ENCODE measurements around the gene FIGNL2. TPM values are rescaled to one million over a fixed set of nuclear protein-coding genes. Genes with fewer than 3 reads are reported as not detected.

The FIGNL2 gene
- total and polyA plus RNA-seq, 2 experiments from 2014 or later, result 0.13 to 0.32 TPM

GRCh38 chr12:51883295-51883694 lies 34.8 kb upstream of the FIGNL2 start:
- no peak for DNase-seq
- Histone ChIP-seq H3K9me2 (ENCODE audit: insufficient read depth) (no peaks in the 10 kb centered on the region), H3K9me3 (ENCODE audit: low read depth) (no peaks in the 10 kb centered on the region), H3K4me1 (ENCODE audit: insufficient read depth) (peaks cover 12% of the 10 kb centered on the region), H3K9ac (no peak overlapping the region), H3K36me3 (ENCODE audit: low read depth) (no peaks in the 10 kb centered on the region), H3K27ac (no peak overlapping the region), H4K20me1 (ENCODE audit: insufficient read depth) (no peaks in the 10 kb centered on the region), H3K4me2 (ENCODE audit: unreplicated experiment) (no peak overlapping the region), H3K79me2 (ENCODE audit: insufficient read depth) (no peaks in the 10 kb centered on the region), H3F3A (ENCODE audit: insufficient read depth) (peaks cover 22% of the 10 kb centered on the region), H2AFZ (no peak overlapping the region), H3K27me3 (replicated peaks; ENCODE audit: insufficient read depth) (no peaks in the 10 kb centered on the region), H3K4me3 (no peak overlapping the region)
- in situ Hi-C loops (cut with MboI), result no loop called here
- WGBS, 2 experiments (ENCODE audit: low coverage in 1 of 2, low lambda C conversion rate in 2 of 2, missing lambda C conversion rate in 2 of 2), result 56 to 63% methylated on average over 1 of the region's 1 CpG
- TF ChIP-seq EZH2 (IDR thresholded peaks at IDR 0.05; ENCODE audit: insufficient read depth, poor library complexity, severe bottlenecking) (no peak), EZH2phosphoT487 (IDR thresholded peaks at IDR 0.05; ENCODE audit: insufficient read depth, low read depth) (no peak)

DNA sequence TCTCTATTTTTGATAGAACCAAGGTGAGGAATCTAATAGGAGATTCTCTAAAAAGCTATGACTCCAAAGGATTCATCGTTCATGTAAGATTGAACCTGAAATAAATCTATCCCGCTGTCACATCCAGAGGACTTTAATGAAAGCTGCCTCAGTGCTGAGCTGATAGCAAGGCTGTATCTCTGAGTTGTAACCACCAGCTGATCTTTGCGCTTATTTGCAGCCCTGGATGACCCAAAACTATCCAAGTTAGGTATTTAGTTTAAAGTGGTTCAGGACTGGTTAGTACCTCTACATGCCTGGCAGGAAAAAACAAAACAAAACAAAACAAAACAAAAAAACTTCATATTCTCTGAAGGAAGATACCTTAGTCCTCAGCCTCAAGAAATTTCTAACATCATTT lies 30.6 kb upstream of the FIGNL2 start:
- TF ChIP-seq EZH2 (IDR thresholded peaks at IDR 0.05; ENCODE audit: insufficient read depth, poor library complexity, severe bottlenecking), result no peak
- no peak for TF ChIP-seq EZH2phosphoT487 (IDR thresholded peaks at IDR 0.05; ENCODE audit: insufficient read depth, low read depth)
- no peak for DNase-seq
- Histone ChIP-seq H3F3A (ENCODE audit: insufficient read depth) (0 out of 2 replicates have a peak, but pooled peaks cover 3% of the 10 kb centered on the region), H3K4me2 (ENCODE audit: unreplicated experiment) (no peak overlapping the region), H3K4me3 (no peak overlapping the region), H4K20me1 (ENCODE audit: insufficient read depth) (no peaks in the 10 kb centered on the region), H3K4me1 (ENCODE audit: insufficient read depth) (no peaks in the 10 kb centered on the region), H3K9me3 (ENCODE audit: low read depth) (no peaks in the 10 kb centered on the region), H3K9ac (no peak overlapping the region), H3K36me3 (ENCODE audit: low read depth) (no peaks in the 10 kb centered on the region), H3K79me2 (ENCODE audit: insufficient read depth) (no peaks in the 10 kb centered on the region), H3K27me3 (replicated peaks; ENCODE audit: insufficient read depth) (no peaks in the 10 kb centered on the region), H2AFZ (no peak overlapping the region), H3K27ac (no peak overlapping the region), H3K9me2 (ENCODE audit: insufficient read depth) (no peaks in the 10 kb centered on the region)
- WGBS, 2 experiments (ENCODE audit: low coverage in 1 of 2, low lambda C conversion rate in 2 of 2, missing lambda C conversion rate in 2 of 2), result 96 to 100% methylated on average over 3 of the region's 3 CpGs
- in situ Hi-C loops (cut with MboI), result no loop called here

- H3K27me3 ChIP-seq (replicated peaks; ENCODE audit: insufficient read depth), result 0 out of 2 replicates have a peak, but pooled peaks cover 6% of the 10 kb centered on the region
- no peak overlapping the region for H3K9ac ChIP-seq
- no peaks in the 10 kb centered on the region for H3K9me3 ChIP-seq (ENCODE audit: low read depth)
- H3K4me2 ChIP-seq (ENCODE audit: unreplicated experiment), result no peak overlapping the region
- TF ChIP-seq EZH2 (IDR thresholded peaks at IDR 0.05; ENCODE audit: insufficient read depth, poor library complexity, severe bottlenecking) (no peak), EZH2phosphoT487 (IDR thresholded peaks at IDR 0.05; ENCODE audit: insufficient read depth, low read depth) (no peak)
- H3K79me2 ChIP-seq (ENCODE audit: insufficient read depth), result no peaks in the 10 kb centered on the region
- 0 out of 2 replicates have a peak, but pooled peaks cover 4% of the 10 kb centered on the region for H3F3A ChIP-seq (ENCODE audit: insufficient read depth)
- no peaks in the 10 kb centered on the region for H3K36me3 ChIP-seq (ENCODE audit: low read depth)
- H4K20me1 ChIP-seq (ENCODE audit: insufficient read depth), result no peaks in the 10 kb centered on the region
- H2AFZ ChIP-seq, result no peak overlapping the region
- no peaks in the 10 kb centered on the region for H3K4me1 ChIP-seq (ENCODE audit: insufficient read depth)
- 74 to 84% methylated on average over 4 of the region's 4 CpGs for WGBS, 2 experiments (ENCODE audit: low coverage in 1 of 2, low lambda C conversion rate in 2 of 2, missing lambda C conversion rate in 2 of 2)
- H3K27ac ChIP-seq, result no peak overlapping the region
- no peak for DNase-seq
- no peaks in the 10 kb centered on the region for H3K9me2 ChIP-seq (ENCODE audit: insufficient read depth)
- in situ Hi-C loops (cut with MboI), result no loop called here
- H3K4me3 ChIP-seq, result no peak overlapping the region
Observed at GRCh38 chr12:51874486-51874885, 26.0 kb upstream of the FIGNL2 start.

GRCh38 chr12:51874000-51874399 lies 25.5 kb upstream of the FIGNL2 start:
- Histone ChIP-seq H3K27ac (no peak overlapping the region), H3K9me2 (ENCODE audit: insufficient read depth) (no peaks in the 10 kb centered on the region), H3F3A (ENCODE audit: insufficient read depth) (0 out of 2 replicates have a peak, but pooled peaks cover 4% of the 10 kb centered on the region), H3K4me2 (ENCODE audit: unreplicated experiment) (no peak overlapping the region), H3K4me3 (no peak overlapping the region), H2AFZ (no peak overlapping the region), H3K9ac (no peak overlapping the region), H3K4me1 (ENCODE audit: insufficient read depth) (no peaks in the 10 kb centered on the region; the same call in 1 of the 2 replicates), H3K79me2 (ENCODE audit: insufficient read depth) (no peaks in the 10 kb centered on the region), H3K27me3 (replicated peaks; ENCODE audit: insufficient read depth) (0 out of 2 replicates have a peak, but pooled peaks cover 6% of the 10 kb centered on the region), H4K20me1 (ENCODE audit: insufficient read depth) (no peaks in the 10 kb centered on the region), H3K36me3 (ENCODE audit: low read depth) (no peaks in the 10 kb centered on the region), H3K9me3 (ENCODE audit: low read depth) (no peaks in the 10 kb centered on the region)
- TF ChIP-seq EZH2 (IDR thresholded peaks at IDR 0.05; ENCODE audit: insufficient read depth, poor library complexity, severe bottlenecking) (no peak), EZH2phosphoT487 (IDR thresholded peaks at IDR 0.05; ENCODE audit: insufficient read depth, low read depth) (no peak)
- in situ Hi-C loops (cut with MboI), result no loop called here
- DNase-seq, result no peak
- 56 to 62% methylated on average over 8 of the region's 8 CpGs for WGBS, 2 experiments (ENCODE audit: low coverage in 1 of 2, low lambda C conversion rate in 2 of 2, missing lambda C conversion rate in 2 of 2)
